Rectal smooth muscle tissue (tissue), 1 donor: ENCODE data around the gene ZBTB33.

Experiments
- H3K27ac ChIP-seq: one replicate; pipeline ENCODE4 v1.7.0; 2013; ENCODE audit warnings: low read depth, low read length, inconsistent platforms
- H3K27me3 ChIP-seq: one replicate; pipeline ENCODE4 v1.7.0; 2013; ENCODE audit warnings: low read length; ENCODE audit not compliant: control insufficient read depth, insufficient read depth
- H3K36me3 ChIP-seq: one replicate; pipeline ENCODE4 v1.7.0; 2013; ENCODE audit warnings: low read length; ENCODE audit not compliant: control insufficient read depth, insufficient read depth
- H3K4me1 ChIP-seq: one replicate; pipeline ENCODE4 v1.7.0; 2013; ENCODE audit warnings: low read length; ENCODE audit not compliant: control insufficient read depth, insufficient read depth
- H3K4me3 ChIP-seq: one replicate; pipeline ENCODE4 v1.7.0; 2013; ENCODE audit warnings: low read length
- H3K9ac ChIP-seq: one replicate; pipeline ENCODE4 v1.7.0; 2013; ENCODE audit warnings: low read length

Gene ZBTB33

GRCh38 chrX:120301497-120301896, 50.9 kb downstream of the ZBTB33 start:
- no peak overlapping the region for H3K4me3 ChIP-seq
- H3K27me3 ChIP-seq, result peaks cover 2% of the 10 kb centered on the region
- no peaks in the 10 kb centered on the region for H3K4me1 ChIP-seq
- H3K27ac ChIP-seq, result no peak overlapping the region
- no peaks in the 10 kb centered on the region for H3K36me3 ChIP-seq
- no peak overlapping the region for H3K9ac ChIP-seq

- no peak overlapping the region for H3K4me3 ChIP-seq
- H3K27ac ChIP-seq, result no peak overlapping the region
- no peaks in the 10 kb centered on the region for H3K4me1 ChIP-seq
- H3K9ac ChIP-seq, result no peak overlapping the region
- H3K27me3 ChIP-seq, result peaks cover 2% of the 10 kb centered on the region
- H3K36me3 ChIP-seq, result no peaks in the 10 kb centered on the region
Observed at GRCh38 chrX:120301960-120302359, 51.3 kb downstream of the ZBTB33 start.

- Histone ChIP-seq H3K4me3 (no peak overlapping the region), H3K9ac (no peak overlapping the region), H3K4me1 (no peaks in the 10 kb centered on the region), H3K27ac (no peak overlapping the region), H3K36me3 (no peaks in the 10 kb centered on the region), H3K27me3 (peaks cover 2% of the 10 kb centered on the region)
Observed at GRCh38 chrX:120302434-120302833, 51.8 kb downstream of the ZBTB33 start.

- no peak overlapping the region for H3K27ac ChIP-seq
- no peak overlapping the region for H3K9ac ChIP-seq
- H3K27me3 ChIP-seq, result peaks cover 2% of the 10 kb centered on the region
- H3K4me1 ChIP-seq, result no peaks in the 10 kb centered on the region
- no peak overlapping the region for H3K4me3 ChIP-seq
- no peaks in the 10 kb centered on the region for H3K36me3 ChIP-seq
Observed at GRCh38 chrX:120304256-120304655, 53.6 kb downstream of the ZBTB33 start.

GRCh38 chrX:120305531-120306141, 55.0 kb downstream of the ZBTB33 start:
- Histone ChIP-seq H3K4me3 (no peak overlapping the region), H3K4me1 (peaks cover 2% of the 10 kb centered on the region), H3K27me3 (peaks cover 9% of the 10 kb centered on the region), H3K27ac (no peak overlapping the region), H3K9ac (no peak overlapping the region), H3K36me3 (no peaks in the 10 kb centered on the region)

GRCh38 chrX:120306630-120307029, 56.0 kb downstream of the ZBTB33 start:
- Histone ChIP-seq H3K36me3 (no peaks in the 10 kb centered on the region), H3K27ac (no peak overlapping the region), H3K27me3 (peaks cover 16% of the 10 kb centered on the region), H3K4me3 (no peak overlapping the region), H3K9ac (no peak overlapping the region), H3K4me1 (peaks cover 4% of the 10 kb centered on the region)
